H9 (cell line): Measurements from ENCODE around the gene GRID1. TPM values are rescaled to one million over a fixed set of nuclear protein-coding genes. Genes with fewer than 3 reads are reported as not detected.
A peak's percentile ranks its signal among the peaks of the same experiment; 100 is the strongest.

Source experiments
- DNase-seq: peaks from one replicate; pipeline ENCODE4 v3.0.0-alpha.2; 2017
- H2AFZ ChIP-seq: one replicate; pipeline ENCODE4 v1.6.1; 2013; ENCODE audit warnings: mild to moderate bottlenecking, low read length, control low read depth, moderate library complexity
- H2AK5ac ChIP-seq: 2 replicates; pipeline ENCODE4 v1.6.1; 2013; ENCODE audit warnings: low read length, control low read depth, mixed read lengths; ENCODE audit not compliant: insufficient read length
- H2BK120ac ChIP-seq: one replicate; pipeline ENCODE4 v1.6.1; 2013; ENCODE audit warnings: low read depth, mild to moderate bottlenecking, low read length, control low read depth, inconsistent platforms; ENCODE audit not compliant: poor library complexity, severe bottlenecking
- H2BK12ac ChIP-seq: 2 replicates; pipeline ENCODE4 v1.6.1; 2013; ENCODE audit warnings: low read length, control low read depth, mixed read lengths, low read depth; ENCODE audit not compliant: insufficient read length
- H2BK15ac ChIP-seq: 2 replicates; pipeline ENCODE4 v1.6.1; 2013; ENCODE audit warnings: low read depth, low read length, control low read depth
- H2BK20ac ChIP-seq: one replicate; pipeline ENCODE4 v1.6.1; 2013; ENCODE audit warnings: low read depth, mild to moderate bottlenecking, low read length, control low read depth, inconsistent platforms; ENCODE audit not compliant: poor library complexity, severe bottlenecking
- H2BK5ac ChIP-seq: 2 replicates; pipeline ENCODE4 v1.6.1; 2013; ENCODE audit warnings: low read length, control low read depth, mixed read lengths; ENCODE audit not compliant: insufficient read length
- H3K14ac ChIP-seq: 2 replicates; pipeline ENCODE4 v1.6.1; 2013; ENCODE audit warnings: low read length, control low read depth; ENCODE audit not compliant: insufficient read depth
- H3K18ac ChIP-seq: 2 replicates; pipeline ENCODE4 v1.6.1; 2013; ENCODE audit warnings: low read depth, mild to moderate bottlenecking, mixed read lengths, low read length, control low read depth; ENCODE audit not compliant: insufficient read length
- H3K23ac ChIP-seq: 2 replicates; pipeline ENCODE4 v1.6.1; 2013; ENCODE audit warnings: low read length, control low read depth, mixed read lengths, low read depth; ENCODE audit not compliant: insufficient read length
- H3K23me2 ChIP-seq: 2 replicates; pipeline ENCODE4 v1.6.1; 2013; ENCODE audit warnings: low read depth, mild to moderate bottlenecking, mixed read lengths, low read length, control low read depth; ENCODE audit not compliant: insufficient read length, poor library complexity, severe bottlenecking
- H3K27ac ChIP-seq: 2 replicates; pipeline ENCODE4 v1.5.1; 2013; ENCODE audit warnings: low read length, control low read depth, mixed read lengths, low read depth; ENCODE audit not compliant: insufficient read length
- H3K27me3 ChIP-seq: 2 replicates; pipeline ENCODE4 v1.6.1; 2013; ENCODE audit warnings: low read length, control low read depth, inconsistent platforms; ENCODE audit not compliant: insufficient read depth
- H3K4ac ChIP-seq: 2 replicates; pipeline ENCODE4 v1.6.1; 2013; ENCODE audit warnings: low read depth, mild to moderate bottlenecking, control low read depth, inconsistent platforms, low read length, moderate library complexity
- H3K4me1 ChIP-seq: 2 replicates; pipeline ENCODE4 v1.6.1; 2013; ENCODE audit warnings: low read length, control low read depth, inconsistent platforms; ENCODE audit not compliant: insufficient read depth
- H3K4me2 ChIP-seq: 2 replicates; pipeline ENCODE4 v1.6.1; 2013; ENCODE audit warnings: low read length, control low read depth, mixed read lengths; ENCODE audit not compliant: insufficient read length, insufficient read depth
- H3K56ac ChIP-seq: 2 replicates; pipeline ENCODE4 v1.6.1; 2013; ENCODE audit warnings: low read depth, mild to moderate bottlenecking, mixed read lengths, low read length, control low read depth; ENCODE audit not compliant: insufficient read length
- H3K79me1 ChIP-seq: 2 replicates; pipeline ENCODE4 v1.6.1; 2013; ENCODE audit warnings: low read depth, mild to moderate bottlenecking, moderate library complexity, low read length, control low read depth, inconsistent platforms; ENCODE audit not compliant: insufficient read depth, poor library complexity, severe bottlenecking
- H3K79me2 ChIP-seq: 2 replicates; pipeline ENCODE4 v1.6.1; 2013; ENCODE audit warnings: low read length, control low read depth, inconsistent platforms; ENCODE audit not compliant: insufficient read depth
- H3K9ac ChIP-seq: 2 replicates; pipeline ENCODE4 v1.6.1; 2013; ENCODE audit warnings: low read length, control low read depth, mixed read lengths; ENCODE audit not compliant: insufficient read length; ENCODE audit errors: extremely low read depth
- H3K9me3 ChIP-seq: one replicate; pipeline ENCODE4 v1.6.1; 2013; ENCODE audit warnings: low read depth, low read length, inconsistent platforms; ENCODE audit not compliant: control insufficient read depth
- H3T11ph ChIP-seq: one replicate; pipeline ENCODE4 v1.6.1; 2013; ENCODE audit warnings: mild to moderate bottlenecking, low read length, control low read depth, inconsistent platforms
- H4K20me1 ChIP-seq: one replicate; pipeline ENCODE4 v1.6.1; 2013; ENCODE audit not compliant: control insufficient read depth, insufficient read length, insufficient read depth
- H4K5ac ChIP-seq: 2 replicates; pipeline ENCODE4 v1.6.1; 2013; ENCODE audit warnings: low read depth, mild to moderate bottlenecking, mixed read lengths, low read length, control low read depth; ENCODE audit not compliant: insufficient read length
- H4K8ac ChIP-seq: replicated peaks from 2 replicates; pipeline ENCODE4 v1.6.1; 2013; ENCODE audit warnings: low read length, control low read depth, mixed read lengths, low read depth; ENCODE audit not compliant: insufficient read length
- H4K91ac ChIP-seq: 2 replicates; pipeline ENCODE4 v1.6.1; 2013; ENCODE audit warnings: low read depth, mild to moderate bottlenecking, moderate library complexity, mixed read lengths, low read length, control low read depth; ENCODE audit not compliant: insufficient read length
- H3K27ac Mint-ChIP-seq, 3 experiments: 2 replicates in 2 of 3; 3 replicates in 1 of 3; pipeline ENCODE4 v1.8.0; 2020 to 2021; ENCODE audit warnings: mixed read lengths in 3 of 3, mild to moderate bottlenecking in 1 of 3, moderate library complexity in 1 of 3
- H3K27me3 Mint-ChIP-seq: 2 replicates; pipeline ENCODE4 v1.8.0; 2021; ENCODE audit warnings: low read depth, mild to moderate bottlenecking, moderate library complexity, mixed read lengths
- H3K36me3 Mint-ChIP-seq, 3 experiments: 2 replicates in 2 of 3; 3 replicates in 1 of 3; pipeline ENCODE4 v1.8.0; 2020 to 2021; ENCODE audit warnings: low read depth in 3 of 3, mixed read lengths in 3 of 3; ENCODE audit not compliant: insufficient read depth in 1 of 3
- H3K4me1 Mint-ChIP-seq, 2 experiments: 2 replicates each; pipeline ENCODE4 v1.8.0; 2020; ENCODE audit warnings: mixed read lengths in 2 of 2
- H3K4me3 Mint-ChIP-seq, 2 experiments: 2 replicates in 1 of 2; 3 replicates in 1 of 2; pipeline ENCODE4 v1.8.0; 2020 to 2021; ENCODE audit warnings: mild to moderate bottlenecking in 2 of 2, mixed read lengths in 2 of 2, moderate library complexity in 1 of 2
- H3K9me3 Mint-ChIP-seq, 2 experiments: 2 replicates in 1 of 2; 3 replicates in 1 of 2; pipeline ENCODE4 v1.8.0; 2020; ENCODE audit warnings: mild to moderate bottlenecking in 2 of 2, mixed read lengths in 2 of 2, moderate library complexity in 1 of 2
- WGBS: extraction: QIAGEN DNeasy Blood & Tissue Kit; methylation state at CpG from one replicate; pipeline ENCODE4 v1.1.7; 2013; ENCODE audit warnings: missing lambda C conversion rate, low lambda C conversion rate, mixed read lengths; ENCODE audit not compliant: insufficient read length; ENCODE audit errors: extremely low coverage; 5-methylcytosine and 5-hydroxymethylcytosine counted together
- total RNA-seq: library from RNA; stranded (reverse); gene quantifications from 2 replicates; pipeline ENCODE4 v1.2.1, GENCODE V29; 2021
- TF ChIP-seq, protein P1 (sequence below): fragments of 200-600 bp; sonication (generic); conservative IDR thresholded peaks from 3 replicates; pipeline ENCODE4 v1.8.0; 2021; ENCODE audit warnings: antibody characterized with exemption, mild to moderate bottlenecking

The GRID1 gene
- total RNA-seq, 1 experiment from 2014 or later: 0.35 TPM

DNA sequence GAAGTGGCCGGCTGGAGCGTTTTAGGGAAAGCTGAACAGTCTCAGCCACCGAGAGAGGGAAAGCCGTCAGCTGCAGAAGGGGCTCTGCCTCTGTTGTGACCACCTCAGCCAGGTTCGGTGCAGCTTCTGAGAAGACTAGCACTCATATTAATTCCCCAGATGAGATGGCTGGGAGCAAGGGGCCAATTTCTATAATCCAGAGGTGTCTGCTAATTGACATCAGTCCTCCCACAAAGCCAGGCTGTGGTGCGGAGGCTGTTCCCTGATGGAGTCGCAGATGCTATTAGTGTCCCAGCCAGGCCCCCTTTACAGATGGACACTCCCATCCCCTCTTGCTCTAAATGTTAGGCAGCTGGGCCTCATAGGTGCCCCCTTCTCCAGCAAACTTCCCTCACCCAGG, 133.5 kb downstream of the GRID1 start:
- Histone ChIP-seq H3K79me2 (no peaks in the 10 kb centered on the region), H3K56ac (no peak overlapping the region), H3K27ac (no peak overlapping the region), H2BK5ac (no peak overlapping the region), H2BK120ac (no peak overlapping the region), H2AK5ac (no peak overlapping the region), H3K23ac (no peak overlapping the region), H4K20me1 (no peaks in the 10 kb centered on the region), H3K79me1 (no peaks in the 10 kb centered on the region), H3K9ac (no peak overlapping the region), H2AFZ (no peak overlapping the region), H2BK12ac (no peak overlapping the region), H4K5ac (no peak overlapping the region), H4K91ac (no peak overlapping the region), H3K9me3 (no peaks in the 10 kb centered on the region), H4K8ac (no peak overlapping the region), H3K14ac (peak overlapping the region; percentile 37; the same call in 1 of the 2 replicates), H3K18ac (no peak overlapping the region), H3K4ac (no peak overlapping the region), H3K23me2 (no peaks in the 10 kb centered on the region), H3K4me1 (peaks cover 11% of the 10 kb centered on the region; the same call in 1 of the 2 replicates), H2BK20ac (no peak overlapping the region), H3T11ph (no peak overlapping the region), H3K27me3 (no peaks in the 10 kb centered on the region), H2BK15ac (no peak overlapping the region), H3K4me2 (no peak overlapping the region)
- peak overlapping the region in 2 of 3 experiments; percentile 57 to 59; a peak in 2 of 7 replicates for H3K27ac Mint-ChIP-seq
- peak overlapping the region in 1 of 2 experiments; percentile 12; a peak in 1 of 5 replicates for H3K4me3 Mint-ChIP-seq
- no peak for DNase-seq
- TF ChIP-seq, protein P1, sequence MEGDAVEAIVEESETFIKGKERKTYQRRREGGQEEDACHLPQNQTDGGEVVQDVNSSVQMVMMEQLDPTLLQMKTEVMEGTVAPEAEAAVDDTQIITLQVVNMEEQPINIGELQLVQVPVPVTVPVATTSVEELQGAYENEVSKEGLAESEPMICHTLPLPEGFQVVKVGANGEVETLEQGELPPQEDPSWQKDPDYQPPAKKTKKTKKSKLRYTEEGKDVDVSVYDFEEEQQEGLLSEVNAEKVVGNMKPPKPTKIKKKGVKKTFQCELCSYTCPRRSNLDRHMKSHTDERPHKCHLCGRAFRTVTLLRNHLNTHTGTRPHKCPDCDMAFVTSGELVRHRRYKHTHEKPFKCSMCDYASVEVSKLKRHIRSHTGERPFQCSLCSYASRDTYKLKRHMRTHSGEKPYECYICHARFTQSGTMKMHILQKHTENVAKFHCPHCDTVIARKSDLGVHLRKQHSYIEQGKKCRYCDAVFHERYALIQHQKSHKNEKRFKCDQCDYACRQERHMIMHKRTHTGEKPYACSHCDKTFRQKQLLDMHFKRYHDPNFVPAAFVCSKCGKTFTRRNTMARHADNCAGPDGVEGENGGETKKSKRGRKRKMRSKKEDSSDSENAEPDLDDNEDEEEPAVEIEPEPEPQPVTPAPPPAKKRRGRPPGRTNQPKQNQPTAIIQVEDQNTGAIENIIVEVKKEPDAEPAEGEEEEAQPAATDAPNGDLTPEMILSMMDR: no peak
- peaks cover 33 to 34% of the 10 kb centered on the region in 2 experiments for H3K4me1 Mint-ChIP-seq
- peaks cover 3% of the 10 kb centered on the region for H3K27me3 Mint-ChIP-seq
- H3K36me3 Mint-ChIP-seq: peaks cover 11 to 18% (median 14%) of the 10 kb centered on the region in 3 experiments
- H3K9me3 Mint-ChIP-seq: peaks cover 12 to 17% of the 10 kb centered on the region in 2 experiments
- WGBS: no CpG with 5 or more reads among the region's 7 CpGs
